B cell (primary cell): ENCODE measurements around the gene TPCN2.

Experiments
- CTCF ChIP-seq: fragments of 200-600 bp; IDR thresholded peaks from one replicate; pipeline ENCODE4 v1.8.0; 2022; ENCODE audit warnings: antibody characterized with exemption, mild to moderate bottlenecking
- EZH2 ChIP-seq: IDR thresholded peaks from 2 replicates; pipeline ENCODE4 v1.6.1; 2012; ENCODE audit warnings: borderline replicate concordance, low read depth, mild to moderate bottlenecking, moderate library complexity, low read length; ENCODE audit not compliant: insufficient read depth, poor library complexity, severe bottlenecking

- TF ChIP-seq EZH2, result no peak
- TF ChIP-seq CTCF, result no peak
Measured at GRCh38 chr11:69174841-69175240, 126.1 kb downstream of the TPCN2 start.
